Muscle of back (tissue), 11 donors: ENCODE measurements around the gene AKT1S1. TPM values are rescaled to one million over a fixed set of nuclear protein-coding genes. Genes with fewer than 3 reads are reported as not detected.

Source experiments
- DNase-seq, 3 donors: peaks; one replicate each; pipeline versions ENCODE4 v3.0.0 to v3.0.0-alpha.2; 2013
- polyA plus RNA-seq, 10 donors: library from polyadenylated mRNA; unstranded; fragments of 120-200 nt; gene quantifications; one replicate each; pipeline ENCODE4 v1.2.1, GENCODE V29; 2013; ENCODE audit not compliant: insufficient read length in 10 of 10

AKT1S1 gene
- polyA plus RNA-seq, 10 donors: 27.4 to 39.4 (median 32.2) TPM

GRCh38 chr19:49910179-49910578 lies 33.0 kb upstream of the AKT1S1 start:
- DNase-seq: no peak

GRCh38 chr19:49908480-49909420 lies 31.6 kb upstream of the AKT1S1 start:
- no peak for DNase-seq

GRCh38 chr19:49907745-49908446 lies 30.7 kb upstream of the AKT1S1 start:
- DNase-seq: no peak

GRCh38 chr19:49906879-49907564 lies 29.9 kb upstream of the AKT1S1 start:
- DNase-seq: no peak

GRCh38 chr19:49904136-49904535 lies 27.0 kb upstream of the AKT1S1 start:
- DNase-seq: no peak

GRCh38 chr19:49896863-49897621 lies 19.9 kb upstream of the AKT1S1 start, which contains the start of gene IL4I1:
Gene IL4I1 (minus strand): TSS chr19:49896887. CDS start chr19:49896160, 727 bp downstream.
- DNase-seq: no peak

GRCh38 chr19:49895566-49896297 lies 18.6 kb upstream of the AKT1S1 start:
- DNase-seq: no peak

- DNase-seq: no peak
Observed at GRCh38 chr19:49894879-49895565, 17.9 kb upstream of the AKT1S1 start.

GRCh38 chr19:49894011-49894664 lies 17.0 kb upstream of the AKT1S1 start:
- no peak for DNase-seq

- no peak for DNase-seq
Observed at GRCh38 chr19:49892716-49893115, 15.6 kb upstream of the AKT1S1 start.

- no peak for DNase-seq
Observed at GRCh38 chr19:49891393-49891792, 14.2 kb upstream of the AKT1S1 start.

- no peak for DNase-seq
Observed at GRCh38 chr19:49890349-49891311, 13.5 kb upstream of the AKT1S1 start.

GRCh38 chr19:49889687-49890348 lies 12.7 kb upstream of the AKT1S1 start:
- peak; percentile 56 to 92 (median 84) for DNase-seq

GRCh38 chr19:49889038-49889686 lies 12.0 kb upstream of the AKT1S1 start:
- no peak for DNase-seq

GRCh38 chr19:49888510-49888824 lies 11.3 kb upstream of the AKT1S1 start:
- no peak for DNase-seq

- no peak for DNase-seq
Observed at GRCh38 chr19:49887665-49888509, 10.7 kb upstream of the AKT1S1 start.
